22Rv1 (cell line): ENCODE data around the gene STAC.

Experiments
- CTCF ChIP-seq: fragments of 450-650 bp; IDR thresholded peaks from 2 replicates; pipeline ENCODE4 v1.5.1; 2017; ENCODE audit warnings: mild to moderate bottlenecking
- ZFX ChIP-seq: fragments of 450-650 bp; IDR thresholded peaks from 2 replicates; pipeline ENCODE4 v1.6.1; 2017; ENCODE audit warnings: antibody characterized with exemption, borderline replicate concordance

- TF ChIP-seq CTCF, result no peak
- TF ChIP-seq ZFX, result no peak
These were observed 96.1 kb downstream of the STAC start for GRCh38 chr3:36476286-36476942.
